CD4-positive, alpha-beta T cell treated with Interleukin-6 at 100 ng/mL for 8 hours (primary cell): ENCODE data around the gene AGAP2.
"Not testable (repeated sequence)": the region's sequence is repeated elsewhere in the genome, so short reads cannot be mapped to it uniquely, and the experiment has no call there.

Experiments
- DNase-seq: peaks from one replicate; pipeline ENCODE4 v3.0.0-alpha.2; 2020; ENCODE audit warnings: mixed read lengths, low spot score

AGAP2 gene

DNA sequence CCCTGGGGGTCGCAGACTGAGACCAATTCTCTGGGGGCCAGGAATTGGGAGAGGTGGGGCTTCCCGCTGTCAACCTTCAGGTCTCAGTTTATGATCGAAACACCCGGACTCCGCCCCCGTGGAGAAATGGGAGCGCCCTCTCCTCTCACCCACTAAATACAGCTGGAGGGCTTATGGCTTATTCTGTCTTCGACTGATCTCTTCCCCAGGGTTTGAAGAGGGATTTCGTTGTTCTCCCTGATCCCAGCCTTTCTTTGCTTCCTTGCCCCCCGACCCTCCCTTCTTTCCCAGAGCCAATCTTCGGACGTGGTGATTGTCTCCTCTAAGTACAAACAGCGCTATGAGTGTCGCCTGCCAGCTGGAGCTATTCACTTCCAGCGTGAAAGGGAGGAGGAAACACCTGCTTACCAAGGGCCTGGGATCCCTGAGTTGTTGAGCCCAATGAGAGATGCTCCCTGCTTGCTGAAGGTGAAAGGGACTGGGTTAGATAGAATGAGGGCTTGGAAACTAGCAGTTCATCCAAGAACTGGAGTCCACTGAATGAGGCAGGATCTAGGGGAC is 44.0 kb downstream of the AGAP2 start:
- no peak for DNase-seq

DNA sequence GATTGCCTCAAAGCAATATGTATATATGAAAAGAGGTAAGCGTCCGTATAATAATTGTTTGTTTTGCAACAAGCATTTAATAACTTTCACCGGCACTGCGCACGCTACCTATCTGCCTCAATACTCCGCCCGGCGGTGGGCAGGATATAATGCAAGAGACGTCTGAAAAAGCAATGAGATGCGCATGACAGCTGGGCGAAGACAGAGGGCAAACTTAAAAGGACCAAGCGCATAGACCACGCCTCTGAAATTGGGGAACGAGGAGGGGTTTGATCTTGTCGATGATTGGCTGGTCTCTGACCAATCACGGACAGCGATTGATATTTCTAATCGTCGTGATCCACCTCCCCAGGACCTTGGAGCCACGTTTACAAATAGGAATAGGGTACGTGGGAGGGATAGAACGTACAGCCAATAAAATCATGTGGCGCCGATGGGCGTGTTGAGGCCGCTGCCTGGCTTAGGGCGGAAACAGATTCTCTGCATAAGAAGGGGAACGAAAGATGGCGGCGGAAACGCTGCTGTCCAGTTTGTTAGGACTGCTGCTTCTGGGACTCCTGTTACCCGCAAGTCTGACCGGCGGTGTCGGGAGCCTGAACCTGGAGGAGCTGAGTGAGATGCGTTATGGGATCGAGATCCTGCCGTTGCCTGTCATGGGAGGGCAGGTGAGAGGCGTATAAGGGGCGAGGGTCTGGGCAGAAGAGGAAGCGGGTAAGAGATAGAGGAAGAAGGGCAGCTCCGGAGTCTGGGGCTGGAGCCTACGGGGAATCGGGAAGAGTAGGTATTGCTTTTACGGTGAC is 44.7 kb downstream of the AGAP2 start, which contains the start of gene OS9:
TSS of gene OS9 (plus strand) at position 474 of the 800 bp plus-strand sequence. CDS start at position 504, 30 bp downstream.
- peak; percentile 99 for DNase-seq

DNA sequence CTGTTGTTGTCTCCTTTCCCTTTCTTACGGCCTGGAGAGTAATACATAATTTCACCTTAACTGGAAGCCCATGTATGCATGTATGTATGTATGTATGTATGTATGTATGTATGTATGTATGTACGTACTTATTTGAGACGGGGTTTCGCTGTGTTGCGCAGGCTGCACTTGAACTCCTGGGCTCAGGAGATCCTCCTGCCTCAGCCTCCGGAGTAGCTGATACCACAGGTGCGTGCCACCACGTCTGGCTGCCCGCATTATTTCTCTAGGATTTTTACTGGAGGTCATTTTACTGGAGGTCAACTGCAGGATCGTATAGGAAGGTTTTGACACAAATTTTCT is 45.3 kb downstream of the AGAP2 start:
- no peak for DNase-seq

DNA sequence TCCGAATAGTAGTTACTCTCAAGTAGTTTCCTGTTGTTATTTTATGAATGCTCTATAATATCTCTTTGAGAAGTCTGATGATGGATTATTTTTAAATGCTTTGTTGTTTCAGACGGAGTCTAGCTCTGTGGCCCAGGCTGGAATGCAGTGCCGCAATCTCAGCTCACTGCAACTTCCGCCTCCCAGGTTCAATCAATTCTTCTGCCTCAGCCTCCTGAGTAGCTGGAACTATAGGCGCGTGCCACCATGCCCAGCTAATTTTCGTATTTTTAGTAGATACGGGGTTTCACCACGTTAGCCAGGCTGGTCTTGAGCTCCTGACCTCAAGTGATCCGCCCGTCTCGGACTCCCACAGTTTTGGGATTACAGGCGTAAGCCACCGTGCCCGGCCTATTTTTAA is 46.0 kb downstream of the AGAP2 start:
- no peak for DNase-seq

DNA sequence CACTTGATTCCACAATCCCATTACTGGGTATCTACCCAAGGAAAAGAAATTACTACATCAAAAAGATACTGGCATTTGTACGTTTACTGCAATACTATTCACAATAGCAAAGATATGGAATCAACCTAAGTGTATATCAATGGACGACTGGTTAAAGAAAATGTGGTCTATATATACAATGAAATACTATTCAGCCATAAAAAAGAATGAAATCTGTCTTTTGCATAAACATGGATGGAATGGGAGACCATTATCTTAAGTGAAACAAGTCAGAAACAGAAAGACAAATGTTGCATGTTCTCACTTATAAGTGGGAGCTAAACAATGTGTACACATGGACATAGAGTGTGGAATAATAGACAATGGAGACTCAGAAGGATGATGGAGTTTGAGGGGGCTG is 49.6 kb downstream of the AGAP2 start:
- no peak for DNase-seq

DNA sequence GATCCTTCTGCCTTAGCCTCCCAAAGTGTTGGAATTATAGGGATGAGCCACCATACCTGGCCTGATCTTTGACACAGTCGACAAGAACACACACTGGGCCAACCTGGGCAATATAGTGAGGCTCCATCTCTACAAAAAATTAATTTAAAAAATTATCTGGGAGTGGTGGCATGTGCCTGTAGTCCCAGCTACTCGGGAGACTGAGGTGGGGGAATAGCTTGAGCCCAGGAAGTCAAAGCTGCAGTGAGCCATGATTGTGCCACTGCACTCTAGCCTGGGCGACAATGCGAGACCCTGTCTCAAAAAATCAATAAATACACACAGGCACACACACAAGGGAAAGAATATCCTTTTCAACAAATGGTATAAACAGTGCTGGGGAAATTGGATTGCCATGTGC is 50.7 kb downstream of the AGAP2 start:
- no peak for DNase-seq

DNA sequence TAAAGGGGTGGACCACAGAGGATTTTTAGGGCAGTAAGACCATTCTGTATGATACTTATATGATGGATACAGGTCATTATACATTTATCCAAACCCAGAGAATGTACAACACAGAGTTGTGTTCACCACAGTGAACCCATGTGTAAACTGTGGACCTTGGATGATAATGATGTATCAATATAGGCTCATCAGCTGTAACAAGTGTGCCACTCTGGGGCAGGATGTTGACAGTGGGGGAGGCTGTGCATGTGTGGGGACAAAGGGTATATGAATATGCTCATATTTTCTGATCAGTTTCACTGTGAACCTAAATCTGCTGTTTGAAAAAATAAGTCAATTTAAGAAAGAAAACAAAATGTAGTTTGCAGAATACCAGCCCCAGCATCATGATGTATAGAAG is 58.8 kb downstream of the AGAP2 start:
- no peak for DNase-seq

DNA sequence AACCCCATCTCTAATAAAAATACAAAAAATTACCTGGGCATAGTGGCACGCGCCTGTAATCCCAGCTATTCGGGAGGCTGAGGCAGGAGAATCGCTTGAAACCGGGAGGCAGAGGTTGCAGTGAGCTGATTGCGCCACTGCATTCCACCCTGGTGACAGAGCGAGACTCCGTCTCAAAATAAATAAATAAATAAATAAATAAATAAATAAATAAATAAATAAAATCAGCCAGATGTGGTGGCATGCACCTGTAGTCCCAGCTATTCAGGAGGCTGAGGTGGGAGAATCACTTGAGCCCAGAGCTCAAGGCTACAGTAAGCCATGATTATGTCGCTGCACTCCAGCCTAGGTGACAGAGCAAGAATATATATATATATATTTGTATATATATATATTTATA is 60.6 kb downstream of the AGAP2 start:
- not testable (repeated sequence) for DNase-seq

DNA sequence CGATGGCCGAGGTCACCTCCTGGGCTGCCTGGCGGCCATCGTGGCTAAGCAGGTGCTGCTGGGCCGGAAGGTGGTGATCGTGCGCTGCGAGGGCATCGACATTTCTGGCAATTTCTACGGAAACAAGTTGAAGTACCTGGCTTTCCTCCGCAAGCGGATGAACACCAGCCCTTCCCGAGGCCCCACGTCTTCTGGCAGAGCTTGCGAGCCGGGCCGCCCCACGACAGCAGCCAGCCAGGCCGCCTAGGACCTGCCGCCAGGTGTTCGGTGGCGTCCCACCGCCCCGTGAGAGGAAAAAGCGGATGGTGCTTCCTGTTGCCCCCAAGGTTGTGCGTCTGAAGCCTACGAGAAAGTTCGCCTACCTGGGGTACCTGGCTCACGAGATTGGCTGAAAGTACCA is 63.9 kb downstream of the AGAP2 start:
- DNase-seq: no peak
